Effector memory CD8-positive, alpha-beta T cell (primary cell): ENCODE data around the gene TIMM23.
"Not testable (repeated sequence)": the region's sequence is repeated elsewhere in the genome, so short reads cannot be mapped to it uniquely, and the experiment has no call there.

ENCODE experiments used
- ATAC-seq: fragments of 150-1000 bp; cut with Tn5 transposase; replicated peaks from 2 replicates; pipeline ENCODE4 v1.10.0; 2021; ENCODE audit warnings: mild to moderate bottlenecking, moderate library complexity
- DNase-seq, 3 experiments: peaks; one replicate each; pipeline ENCODE4 v3.0.0; 2021
- H3K27ac Mint-ChIP-seq, 2 donors: one replicate each; pipeline ENCODE4 v1.8.0; 2022; ENCODE audit warnings: mild to moderate bottlenecking in 2 of 2, mixed read lengths in 2 of 2, moderate library complexity in 2 of 2
- H3K27me3 Mint-ChIP-seq, 2 donors: one replicate each; pipeline ENCODE4 v1.8.0; 2022; ENCODE audit warnings: mixed read lengths in 2 of 2
- H3K36me3 Mint-ChIP-seq: one replicate; pipeline ENCODE4 v1.8.0; 2022; ENCODE audit warnings: mild to moderate bottlenecking, moderate library complexity, mixed read lengths; ENCODE audit not compliant: insufficient read depth
- H3K4me1 Mint-ChIP-seq, 2 donors: one replicate each; pipeline ENCODE4 v1.8.0; 2022; ENCODE audit warnings: low read depth in 2 of 2, mixed read lengths in 2 of 2
- H3K4me3 Mint-ChIP-seq, 2 donors: one replicate each; pipeline ENCODE4 v1.8.0; 2022; ENCODE audit warnings: mild to moderate bottlenecking in 2 of 2, mixed read lengths in 2 of 2, moderate library complexity in 2 of 2
- H3K9me3 Mint-ChIP-seq, 2 donors: one replicate each; pipeline ENCODE4 v1.8.0; 2022; ENCODE audit warnings: mixed read lengths in 2 of 2
- total RNA-seq, 9 experiments: gene quantifications; one replicate each; lab custom pipeline; 2026; lab: John Stamatoyannopoulos, UW

Gene TIMM23
- total RNA-seq, result 19.8 to 111 (median 34.6) reads per million in 9 experiments

- peak; percentile 89 for ATAC-seq
- Mint-ChIP-seq H3K4me3 (peak within 1 kb of the TSS; percentile 93 to 100), H3K36me3 (peaks cover 18% of the 10 kb centered on the region), H3K27ac (peak within 1 kb of the TSS; percentile 92 to 94), H3K4me1 (peaks cover 32 to 34% of the 10 kb centered on the region in 2 donors)
- H3K27me3 Mint-ChIP-seq, H3K9me3 Mint-ChIP-seq: not testable (repeated sequence)
- peak; percentile 83 to 88 (median 87) for DNase-seq
Observed at GRCh38 chr10:45972106-45972812, at the start of gene TIMM23. TIMM23 (plus strand) TSS chr10:45972489; CDS start chr10:45972625, 136 bp downstream.

DNA sequence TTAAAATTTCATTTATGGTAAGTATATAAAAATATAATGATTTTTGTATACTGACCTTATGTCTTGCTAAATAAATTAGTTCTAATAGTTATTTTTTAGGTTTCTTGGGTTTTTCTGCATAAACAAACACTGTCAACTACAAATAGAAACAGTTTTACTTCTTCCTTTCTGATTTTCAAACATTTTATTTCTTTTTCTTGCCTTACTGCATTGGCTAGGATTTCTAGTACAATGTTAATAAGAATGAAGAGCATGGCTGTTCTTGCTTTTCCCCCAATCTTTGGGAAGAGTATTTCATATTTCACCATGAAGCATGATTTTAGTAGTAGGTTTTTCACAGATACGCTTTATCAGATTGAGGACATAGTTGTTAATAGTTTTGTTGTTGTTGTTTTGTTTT is 45.5 kb upstream of the TIMM23 start:
- not testable (repeated sequence) for ATAC-seq, H3K4me1 Mint-ChIP-seq, H3K9me3 Mint-ChIP-seq, H3K4me3 Mint-ChIP-seq, H3K27me3 Mint-ChIP-seq, DNase-seq, H3K36me3 Mint-ChIP-seq, H3K27ac Mint-ChIP-seq

DNA sequence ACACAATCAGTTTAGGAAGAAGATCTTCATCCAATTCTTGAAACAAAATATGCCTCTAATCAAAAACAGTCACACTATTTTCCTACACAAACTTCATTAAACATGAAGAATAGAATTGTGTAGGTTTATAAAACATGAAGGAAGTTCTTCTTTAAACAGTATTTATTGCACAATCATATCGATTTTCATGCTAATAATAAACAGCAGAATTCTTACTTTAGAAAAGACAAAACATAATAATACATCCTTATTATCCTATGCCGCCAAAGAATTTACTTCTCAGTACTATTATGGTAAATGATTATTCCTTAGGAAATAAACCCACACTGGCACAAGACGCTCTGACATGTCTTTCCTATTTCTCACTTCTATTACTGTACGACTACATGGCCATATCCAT is 41.0 kb upstream of the TIMM23 start:
- not testable (repeated sequence) for H3K4me1 Mint-ChIP-seq, H3K36me3 Mint-ChIP-seq, H3K27me3 Mint-ChIP-seq, H3K4me3 Mint-ChIP-seq, H3K9me3 Mint-ChIP-seq, ATAC-seq, DNase-seq, H3K27ac Mint-ChIP-seq

DNA sequence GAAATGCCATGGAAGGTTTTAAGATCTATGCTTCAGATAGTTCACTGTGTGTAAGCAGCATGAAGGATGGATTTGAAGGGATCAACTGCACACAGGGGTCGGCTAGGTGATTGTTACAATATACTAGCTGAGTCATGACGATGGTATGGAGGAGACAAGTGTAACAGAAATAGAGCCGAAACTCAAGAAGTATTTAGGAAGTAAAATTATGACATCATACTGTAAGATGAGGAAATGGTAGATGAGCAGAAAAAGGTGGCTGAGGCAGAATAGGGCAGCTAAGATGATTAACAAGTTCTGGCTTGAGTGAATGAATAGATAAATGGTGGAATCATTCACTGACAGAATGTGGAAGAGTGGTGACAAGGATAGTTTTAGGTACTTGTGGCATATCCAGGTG is 37.5 kb upstream of the TIMM23 start:
- not testable (repeated sequence) for H3K4me1 Mint-ChIP-seq, ATAC-seq, H3K9me3 Mint-ChIP-seq

GRCh38 chr10:45939176-45939697 is 33.1 kb upstream of the TIMM23 start:
- not testable (repeated sequence) for H3K4me1 Mint-ChIP-seq, H3K4me3 Mint-ChIP-seq, ATAC-seq, H3K27ac Mint-ChIP-seq, H3K9me3 Mint-ChIP-seq, H3K27me3 Mint-ChIP-seq, DNase-seq
- peaks cover 19% of the 10 kb centered on the region for H3K36me3 Mint-ChIP-seq

More for the DNA sequence above, 37.5 kb upstream of the TIMM23 start:
- not testable (repeated sequence) for DNase-seq, H3K27me3 Mint-ChIP-seq, H3K27ac Mint-ChIP-seq, H3K4me3 Mint-ChIP-seq, H3K36me3 Mint-ChIP-seq

- not testable (repeated sequence) for H3K4me3 Mint-ChIP-seq, H3K27me3 Mint-ChIP-seq, DNase-seq, H3K9me3 Mint-ChIP-seq, ATAC-seq, H3K27ac Mint-ChIP-seq, H3K4me1 Mint-ChIP-seq
- peaks cover 20% of the 10 kb centered on the region for H3K36me3 Mint-ChIP-seq
Observed at GRCh38 chr10:45941196-45941595, 31.1 kb upstream of the TIMM23 start.

DNA sequence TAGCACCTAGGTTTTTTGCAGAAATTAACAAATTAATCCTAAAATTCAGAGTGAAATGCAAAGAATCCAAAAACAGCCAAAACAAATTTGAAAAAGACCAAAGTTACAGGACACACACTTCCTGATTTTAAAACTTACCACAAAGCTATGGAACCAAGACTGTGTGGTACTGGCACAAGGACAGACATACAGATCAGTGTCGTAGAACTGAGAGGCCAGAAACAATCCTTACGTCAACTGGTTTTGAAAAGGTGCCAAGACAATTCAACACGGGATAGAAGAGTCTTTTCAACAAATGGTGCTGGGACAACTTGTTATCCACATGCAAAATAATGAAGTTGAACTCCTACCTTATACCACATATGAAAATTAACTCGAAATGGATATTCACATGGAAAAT is 26.8 kb upstream of the TIMM23 start:
- not testable (repeated sequence) for H3K4me3 Mint-ChIP-seq, H3K27ac Mint-ChIP-seq, H3K9me3 Mint-ChIP-seq, ATAC-seq, DNase-seq, H3K4me1 Mint-ChIP-seq, H3K27me3 Mint-ChIP-seq
- peaks cover 32% of the 10 kb centered on the region for H3K36me3 Mint-ChIP-seq

DNA sequence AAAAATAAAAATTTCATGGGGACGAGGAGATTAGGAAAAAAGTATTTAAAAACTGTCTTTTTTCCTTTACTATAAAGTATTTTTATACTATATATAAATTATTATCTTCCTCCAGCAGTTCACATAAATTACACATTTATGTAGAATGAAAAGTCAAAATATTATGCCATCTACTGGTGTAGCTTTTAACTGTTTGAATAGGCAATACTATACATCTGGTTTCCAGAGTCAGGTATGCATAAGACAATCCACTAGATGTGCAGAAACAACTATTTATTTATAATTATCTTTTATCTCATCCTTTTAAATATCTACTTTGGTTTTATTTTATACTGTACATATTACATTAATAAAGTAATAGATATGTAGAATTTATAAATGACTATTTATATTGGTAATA is 24.9 kb upstream of the TIMM23 start:
- H3K27me3 Mint-ChIP-seq, DNase-seq, H3K9me3 Mint-ChIP-seq, H3K27ac Mint-ChIP-seq, ATAC-seq, H3K4me1 Mint-ChIP-seq, H3K4me3 Mint-ChIP-seq: not testable (repeated sequence)
- H3K36me3 Mint-ChIP-seq, result peaks cover 36% of the 10 kb centered on the region

GRCh38 chr10:45948801-45949200 is 23.5 kb upstream of the TIMM23 start:
- H3K4me3 Mint-ChIP-seq, H3K27ac Mint-ChIP-seq, H3K9me3 Mint-ChIP-seq, H3K4me1 Mint-ChIP-seq, ATAC-seq, DNase-seq, H3K27me3 Mint-ChIP-seq: not testable (repeated sequence)
- peaks cover 29% of the 10 kb centered on the region for H3K36me3 Mint-ChIP-seq

GRCh38 chr10:45954367-45954766 is 17.9 kb upstream of the TIMM23 start:
- not testable (repeated sequence) for DNase-seq, H3K27me3 Mint-ChIP-seq, H3K27ac Mint-ChIP-seq, ATAC-seq, H3K4me3 Mint-ChIP-seq, H3K4me1 Mint-ChIP-seq, H3K9me3 Mint-ChIP-seq
- peaks cover 23% of the 10 kb centered on the region for H3K36me3 Mint-ChIP-seq

DNA sequence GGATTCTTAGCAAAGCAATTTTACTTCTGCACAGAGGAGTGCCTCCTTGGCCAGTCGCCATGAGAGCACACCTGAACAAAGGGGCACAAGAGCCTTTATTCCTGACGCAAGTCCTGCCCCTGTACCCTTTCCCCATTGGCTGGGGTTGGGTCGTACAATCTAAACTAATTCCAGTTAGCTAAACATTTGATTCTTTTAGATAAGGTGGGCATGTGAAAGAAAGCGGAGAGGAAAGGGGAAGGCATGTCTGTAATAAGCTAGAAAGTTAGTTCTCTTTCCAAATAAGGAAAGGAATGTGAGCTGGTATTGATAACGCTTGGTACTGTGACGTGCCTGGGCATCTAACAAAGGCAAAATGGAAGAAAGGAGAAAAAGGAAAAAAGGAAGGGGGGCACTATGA is 15.7 kb upstream of the TIMM23 start:
- H3K9me3 Mint-ChIP-seq, H3K27me3 Mint-ChIP-seq, H3K27ac Mint-ChIP-seq, ATAC-seq, DNase-seq, H3K4me3 Mint-ChIP-seq, H3K4me1 Mint-ChIP-seq: not testable (repeated sequence)
- H3K36me3 Mint-ChIP-seq, result peaks cover 24% of the 10 kb centered on the region

DNA sequence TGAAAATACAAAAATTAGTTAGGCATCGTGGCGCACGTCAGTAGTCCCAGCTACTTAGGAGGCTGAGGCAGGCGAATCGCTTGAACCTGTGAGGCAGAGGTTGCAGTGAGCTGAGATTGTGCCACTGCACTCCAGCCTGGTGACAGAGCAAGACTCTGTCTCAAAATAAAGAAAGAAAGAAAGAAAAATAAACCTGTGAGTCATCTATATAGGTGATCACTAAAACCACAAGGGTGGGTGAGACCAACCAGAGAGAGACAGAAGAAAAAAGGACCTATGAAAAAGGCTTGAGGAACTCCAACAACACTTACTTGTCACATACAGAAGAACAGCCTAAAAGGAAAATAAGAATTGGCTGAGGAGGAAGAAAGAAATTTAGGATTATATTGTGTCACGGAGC is 14.4 kb upstream of the TIMM23 start:
- H3K27me3 Mint-ChIP-seq, H3K9me3 Mint-ChIP-seq, H3K4me1 Mint-ChIP-seq, ATAC-seq, DNase-seq, H3K4me3 Mint-ChIP-seq: not testable (repeated sequence)
- H3K27ac Mint-ChIP-seq, result peak overlapping the region in 1 of 2 donors; percentile 72
- peaks cover 24% of the 10 kb centered on the region for H3K36me3 Mint-ChIP-seq

- ATAC-seq, H3K27ac Mint-ChIP-seq, H3K4me3 Mint-ChIP-seq, DNase-seq, H3K9me3 Mint-ChIP-seq, H3K27me3 Mint-ChIP-seq, H3K4me1 Mint-ChIP-seq: not testable (repeated sequence)
- H3K36me3 Mint-ChIP-seq, result peaks cover 15% of the 10 kb centered on the region
Observed at GRCh38 chr10:45962686-45963452, 9.4 kb upstream of the TIMM23 start.

DNA sequence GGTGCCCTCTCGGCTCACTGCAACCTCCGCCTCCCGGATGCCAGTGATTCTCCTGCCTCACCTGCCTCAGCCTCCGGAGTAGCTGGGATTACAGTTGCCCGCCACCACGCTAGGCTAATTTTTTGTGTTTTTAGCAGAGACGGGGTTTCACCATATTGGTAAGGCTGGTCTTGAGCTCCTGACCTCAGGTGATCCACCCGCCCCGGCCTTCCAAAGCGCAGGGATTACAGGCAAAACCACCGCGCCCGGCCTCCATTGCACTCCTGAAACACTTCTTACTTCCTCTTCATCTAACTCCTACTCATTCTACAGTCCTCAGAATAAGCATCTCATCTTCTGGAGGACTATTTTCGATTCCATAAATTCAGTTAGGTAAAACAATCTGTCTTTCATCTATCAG is 1.3 kb upstream of the TIMM23 start:
- H3K4me3 Mint-ChIP-seq, result peak overlapping the region; percentile 93 to 100
- not testable (repeated sequence) for DNase-seq, H3K9me3 Mint-ChIP-seq, ATAC-seq, H3K27me3 Mint-ChIP-seq
- H3K4me1 Mint-ChIP-seq, result peaks cover 34 to 38% of the 10 kb centered on the region in 2 donors
- H3K36me3 Mint-ChIP-seq, result peaks cover 16% of the 10 kb centered on the region
- H3K27ac Mint-ChIP-seq, result peak overlapping the region in 1 of 2 donors; percentile 92
